Measurements from ENCODE around the gene RPUSD4.

Gene RPUSD4

DNA sequence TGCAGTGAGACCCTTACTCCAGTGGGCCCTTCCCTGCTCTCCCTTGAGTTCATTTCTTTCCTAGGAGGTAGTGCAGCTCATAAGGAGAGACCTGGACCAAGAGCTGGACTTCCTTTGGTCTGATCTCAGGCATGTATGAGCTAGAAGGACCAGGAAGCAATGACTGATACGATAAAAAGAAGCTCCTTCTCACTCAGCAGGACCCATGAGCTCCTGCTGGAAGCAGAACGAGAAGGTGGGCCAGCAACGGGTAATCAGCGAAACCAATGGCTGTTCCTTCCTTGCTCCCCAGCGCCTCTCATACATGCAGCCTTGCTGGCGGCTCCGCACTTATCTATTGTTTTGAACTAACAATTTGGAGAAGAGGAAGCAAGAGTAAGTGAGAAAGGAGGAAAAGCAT is 56.8 kb downstream of the RPUSD4 start:
- no peak for DNase-seq

GRCh38 chr11:126153972-126154371 is 57.5 kb downstream of the RPUSD4 start:
- no peak for DNase-seq

GRCh38 chr11:126153006-126153405 is 58.4 kb downstream of the RPUSD4 start:
- no peak for DNase-seq

DNA sequence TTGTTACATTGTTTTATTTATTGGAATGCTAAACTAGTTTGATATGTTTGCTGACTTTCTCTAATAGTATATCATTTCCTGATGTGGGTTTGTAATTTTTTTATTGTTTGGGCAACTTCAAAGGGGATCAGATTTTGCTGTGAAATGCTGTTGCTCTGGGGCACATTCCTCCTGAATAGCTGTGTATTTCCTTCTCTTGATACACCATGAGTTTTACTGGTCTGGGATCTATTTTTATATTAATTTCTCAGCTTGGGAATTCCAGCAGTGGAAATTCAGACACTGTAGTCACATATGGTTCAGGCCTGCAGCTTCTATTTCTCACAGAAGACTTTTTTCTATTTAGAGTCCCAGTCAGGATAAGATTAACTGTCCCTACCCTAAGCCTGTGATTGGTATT is 58.9 kb downstream of the RPUSD4 start:
- DNase-seq, result no peak

DNA sequence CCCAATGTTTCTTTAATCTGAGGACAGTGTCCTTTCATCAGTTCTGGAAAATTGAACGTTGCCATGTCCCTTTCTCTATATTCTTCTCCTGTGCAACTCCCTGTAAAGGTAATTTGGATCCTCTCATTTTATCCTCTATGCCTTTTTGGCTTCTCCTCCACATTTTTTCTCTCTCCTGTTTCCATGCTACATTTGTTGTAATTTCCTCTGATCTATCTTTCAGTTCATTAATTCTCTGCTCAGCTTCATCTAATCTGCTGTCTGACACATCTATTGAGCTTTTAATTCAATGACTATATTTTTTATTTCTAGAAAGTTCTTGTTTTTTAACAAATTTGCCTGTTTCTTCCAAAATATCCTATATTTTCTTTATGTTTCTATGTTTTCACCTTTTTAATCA is 59.3 kb downstream of the RPUSD4 start:
- no peak for DNase-seq

All from stimulated activated CD4-positive, alpha-beta T cell treated with anti-CD3 and anti-CD28 coated beads, Interleukin-4, amount 100 ng/mL, for 4 hours (primary cell).